Mesothelial cell of epicardium (in vitro differentiated cells): ENCODE results near the gene ARHGAP35. TPM values are rescaled to one million over a fixed set of nuclear protein-coding genes. Genes with fewer than 3 reads are reported as not detected.
A peak's percentile ranks its signal among the peaks of the same experiment; 100 is the strongest.

Source experiments
- DNase-seq, 2 experiments: peaks; one replicate each; pipeline ENCODE4 v3.0.0; 2021; ENCODE audit warnings: low spot score in 2 of 2; ENCODE audit not compliant: unreplicated experiment in 2 of 2
- H3K27ac Mint-ChIP-seq: 2 replicates; pipeline ENCODE4 v1.8.0; 2021; ENCODE audit warnings: mixed read lengths
- H3K27me3 Mint-ChIP-seq: 2 replicates; pipeline ENCODE4 v1.8.0; 2021; ENCODE audit warnings: low read depth, mixed read lengths
- H3K36me3 Mint-ChIP-seq: 2 replicates; pipeline ENCODE4 v1.8.0; 2021; ENCODE audit warnings: mixed read lengths
- H3K4me1 Mint-ChIP-seq: 2 replicates; pipeline ENCODE4 v1.8.0; 2021; ENCODE audit warnings: mixed read lengths
- H3K4me3 Mint-ChIP-seq: 2 replicates; pipeline ENCODE4 v1.8.0; 2021; ENCODE audit warnings: mild to moderate bottlenecking, moderate library complexity, mixed read lengths
- H3K9me3 Mint-ChIP-seq: 2 replicates; pipeline ENCODE4 v1.8.0; 2021; ENCODE audit warnings: mixed read lengths
- CTCF ChIP-seq: fragments of 200-600 bp; sonication (generic); IDR thresholded peaks from one replicate; pipeline ENCODE4 v1.5.0; 2021; ENCODE audit warnings: antibody characterized with exemption; ENCODE audit not compliant: unreplicated experiment
- total RNA-seq: library from RNA; stranded (reverse); gene quantifications from 3 replicates; pipeline ENCODE4 v1.2.1, GENCODE V29; 2021

The ARHGAP35 gene
- total RNA-seq, 1 donor from 2014 or later, result 77.9 TPM

- peaks cover 11% of the 10 kb centered on the region for H3K9me3 Mint-ChIP-seq
- H3K27ac Mint-ChIP-seq, result peak overlapping the region; percentile 36
- DNase-seq, result no peak
- H3K27me3 Mint-ChIP-seq, result no peaks in the 10 kb centered on the region
- H3K4me3 Mint-ChIP-seq, result no peak overlapping the region
- no peak for TF ChIP-seq CTCF
- H3K4me1 Mint-ChIP-seq, result peaks cover 15% of the 10 kb centered on the region
- H3K36me3 Mint-ChIP-seq, result peaks cover 8% of the 10 kb centered on the region
Observed at GRCh38 chr19:46890423-46891170, 29.8 kb downstream of the ARHGAP35 start.

- no peaks in the 10 kb centered on the region for H3K27me3 Mint-ChIP-seq
- peak overlapping the region; percentile 10 for H3K27ac Mint-ChIP-seq
- no peak overlapping the region for H3K4me3 Mint-ChIP-seq
- H3K36me3 Mint-ChIP-seq, result peaks cover 3% of the 10 kb centered on the region
- peaks cover 2% of the 10 kb centered on the region for H3K9me3 Mint-ChIP-seq
- DNase-seq, result no peak
- no peak for TF ChIP-seq CTCF
- H3K4me1 Mint-ChIP-seq, result peaks cover 14% of the 10 kb centered on the region
Observed at GRCh38 chr19:46892252-46893179, 31.7 kb downstream of the ARHGAP35 start.

- Mint-ChIP-seq H3K4me1 (peaks cover 32% of the 10 kb centered on the region), H3K9me3 (no peaks in the 10 kb centered on the region), H3K4me3 (no peak overlapping the region), H3K27me3 (no peaks in the 10 kb centered on the region), H3K27ac (no peak overlapping the region), H3K36me3 (no peaks in the 10 kb centered on the region)
- DNase-seq, result no peak
- TF ChIP-seq CTCF, result no peak
Observed at GRCh38 chr19:46896076-46896794, 35.4 kb downstream of the ARHGAP35 start.

- no peaks in the 10 kb centered on the region for H3K36me3 Mint-ChIP-seq
- no peaks in the 10 kb centered on the region for H3K9me3 Mint-ChIP-seq
- no peaks in the 10 kb centered on the region for H3K27me3 Mint-ChIP-seq
- peaks cover 50% of the 10 kb centered on the region for H3K4me1 Mint-ChIP-seq
- no peak for DNase-seq
- H3K27ac Mint-ChIP-seq, result peak overlapping the region; percentile 99
- TF ChIP-seq CTCF, result no peak
- H3K4me3 Mint-ChIP-seq, result no peak overlapping the region
Observed at GRCh38 chr19:46898731-46899130, 37.9 kb downstream of the ARHGAP35 start.

- DNase-seq, result no peak
- H3K27ac Mint-ChIP-seq, result peak overlapping the region; percentile 99
- H3K4me3 Mint-ChIP-seq, result no peak overlapping the region
- peaks cover 64% of the 10 kb centered on the region for H3K4me1 Mint-ChIP-seq
- no peaks in the 10 kb centered on the region for H3K27me3 Mint-ChIP-seq
- no peak for TF ChIP-seq CTCF
- no peaks in the 10 kb centered on the region for H3K36me3 Mint-ChIP-seq
- no peaks in the 10 kb centered on the region for H3K9me3 Mint-ChIP-seq
Observed at GRCh38 chr19:46900341-46900740, 39.5 kb downstream of the ARHGAP35 start.
